IMR-90 (cell line): Measurements from ENCODE around the gene FCER1A. TPM values are rescaled to one million over a fixed set of nuclear protein-coding genes. Genes with fewer than 3 reads are reported as not detected.

Source experiments
- ATAC-seq: fragments of 200-7000 bp; cut with Tn5 transposase; 2 replicates; pipeline ENCODE4 v1.9.1; 2020; ENCODE audit warnings: low read depth, mild to moderate bottlenecking, moderate library complexity
- BruUV-seq: library from RNA; stranded (reverse); fragments of 400-500 nt; replicated peaks from 2 replicates; lab custom pipeline; 2021; lab: Mats Ljungman, UMichigan
- CTCF ChIA-PET: fragments of 300-600 bp; formaldehyde crosslinking; extraction: SDS; loops from one replicate; lab custom pipeline; 2021; ENCODE audit warnings: antibody characterized with exemption; lab: Yijun Ruan, JAX
- POLR2A ChIA-PET: fragments of 300-600 bp; sonication (Branson Sonifier 250); formaldehyde crosslinking; loops from one replicate; lab custom pipeline; 2022; ENCODE audit warnings: antibody characterized with exemption; ENCODE audit not compliant: unreplicated experiment; lab: Charles Lee
- DNase-seq: peaks from one replicate; pipeline ENCODE4 v3.0.0; 2013
- H2AFZ ChIP-seq: replicated peaks from 2 replicates; pipeline ENCODE3; 2013; ENCODE audit warnings: low read length, mild to moderate bottlenecking; ENCODE audit not compliant: poor library complexity
- H2AK5ac ChIP-seq: 2 replicates; pipeline ENCODE4 v1.6.1; 2013; ENCODE audit warnings: low read depth, low read length, inconsistent platforms
- H2AK9ac ChIP-seq: replicated peaks from 2 replicates; pipeline ENCODE3; 2013; ENCODE audit warnings: mild to moderate bottlenecking, low read depth, low read length, moderate library complexity; ENCODE audit not compliant: poor library complexity
- H2BK120ac ChIP-seq: 2 replicates; pipeline ENCODE4 v1.6.1; 2013; ENCODE audit warnings: low read depth, low read length, inconsistent platforms
- H2BK15ac ChIP-seq: 3 replicates; pipeline ENCODE4 v1.6.1; 2013; ENCODE audit warnings: low read depth, low read length, inconsistent platforms
- H2BK20ac ChIP-seq: 2 replicates; pipeline ENCODE4 v1.6.1; 2013; ENCODE audit warnings: low read depth, mild to moderate bottlenecking, inconsistent platforms, low read length, moderate library complexity
- H2BK5ac ChIP-seq: 2 replicates; pipeline ENCODE4 v1.6.1; 2013; ENCODE audit warnings: mild to moderate bottlenecking, low read depth, low read length, inconsistent platforms; ENCODE audit not compliant: poor library complexity, severe bottlenecking
- H3K14ac ChIP-seq: replicated peaks from 2 replicates; pipeline ENCODE4 v1.6.1; 2013; ENCODE audit warnings: low read depth, low read length, inconsistent platforms
- H3K18ac ChIP-seq: 2 replicates; pipeline ENCODE4 v1.6.1; 2013; ENCODE audit warnings: low read depth, low read length, control low read depth
- H3K23ac ChIP-seq: 2 replicates; pipeline ENCODE4 v1.6.1; 2013; ENCODE audit warnings: low read depth, low read length, inconsistent platforms
- H3K27ac ChIP-seq: 2 replicates; pipeline ENCODE4 v1.5.1; 2013; ENCODE audit warnings: mild to moderate bottlenecking, control low read depth, low read length; ENCODE audit not compliant: insufficient read depth
- H3K27me3 ChIP-seq: 2 replicates; pipeline ENCODE4 v1.6.1; 2013; ENCODE audit warnings: low read length; ENCODE audit not compliant: control insufficient read depth, insufficient read depth
- H3K36me3 ChIP-seq: 2 replicates; pipeline ENCODE4 v1.6.1; 2013; ENCODE audit warnings: low read length, mixed read lengths; ENCODE audit not compliant: control insufficient read depth, insufficient read depth
- H3K4ac ChIP-seq: 2 replicates; pipeline ENCODE4 v1.6.1; 2013; ENCODE audit warnings: low read depth, low read length, inconsistent platforms
- H3K4me1 ChIP-seq: 2 replicates; pipeline ENCODE4 v1.6.1; 2013; ENCODE audit warnings: low read length, mixed read lengths; ENCODE audit not compliant: control insufficient read depth, insufficient read depth
- H3K4me2 ChIP-seq: 2 replicates; pipeline ENCODE4 v1.6.1; 2013; ENCODE audit warnings: low read depth, mild to moderate bottlenecking, control low read depth, low read length, moderate library complexity
- H3K4me3 ChIP-seq: 2 replicates; pipeline ENCODE4 v1.5.1; 2013; ENCODE audit warnings: low read depth, mild to moderate bottlenecking, control low read depth, low read length, moderate library complexity; ENCODE audit not compliant: insufficient read depth
- H3K56ac ChIP-seq: 2 replicates; pipeline ENCODE4 v1.6.1; 2013; ENCODE audit warnings: low read length, inconsistent platforms; ENCODE audit not compliant: insufficient read depth; ENCODE audit errors: extremely low read depth
- H3K79me1 ChIP-seq, 2 experiments: 2 replicates each; pipeline ENCODE4 v1.6.1; 2013; ENCODE audit warnings: low read length in 2 of 2, inconsistent platforms in 1 of 2, low read depth in 1 of 2
- H3K9ac ChIP-seq: 2 replicates; pipeline ENCODE4 v1.6.1; 2013; ENCODE audit warnings: low read depth, low read length, control low read depth
- H3K9me1 ChIP-seq: 2 replicates; pipeline ENCODE4 v1.6.1; 2013; ENCODE audit warnings: low read length, inconsistent platforms; ENCODE audit not compliant: insufficient read depth
- H3K9me3 ChIP-seq: 2 replicates; pipeline ENCODE4 v1.6.1; 2013; ENCODE audit warnings: low read length; ENCODE audit not compliant: control insufficient read depth, insufficient read depth
- H4K20me1 ChIP-seq: 2 replicates; pipeline ENCODE4 v1.6.1; 2013; ENCODE audit warnings: low read length, inconsistent platforms; ENCODE audit not compliant: insufficient read depth
- H4K5ac ChIP-seq: 2 replicates; pipeline ENCODE4 v1.6.1; 2013; ENCODE audit warnings: mild to moderate bottlenecking, low read depth, low read length, control low read depth
- H4K8ac ChIP-seq, 2 experiments: 2 replicates each; pipeline ENCODE4 v1.6.1; 2013; ENCODE audit warnings: low read depth in 2 of 2, low read length in 2 of 2, control low read depth in 1 of 2, inconsistent platforms in 1 of 2
- H4K91ac ChIP-seq: 2 replicates; pipeline ENCODE4 v1.6.1; 2013; ENCODE audit warnings: low read depth, low read length, inconsistent platforms; ENCODE audit not compliant: insufficient read depth
- BHLHE40 ChIP-seq: fragments of 150-350 bp; IDR thresholded peaks from 2 replicates; pipeline ENCODE4 v1.6.1; 2016; ENCODE audit warnings: mild to moderate bottlenecking, low read depth, low read length
- CHD1 ChIP-seq: IDR thresholded peaks from 2 replicates; pipeline ENCODE4 v1.6.1; 2012; ENCODE audit warnings: low read depth, low read length, improper control_type of control experiment
- FOS ChIP-seq: fragments of 150-350 bp; IDR thresholded peaks from 2 replicates; pipeline ENCODE4 v1.6.1; 2016; ENCODE audit warnings: low read depth, low read length
- MAZ ChIP-seq: IDR thresholded peaks from 2 replicates; pipeline ENCODE4 v1.6.1; 2012; ENCODE audit warnings: low read depth, mild to moderate bottlenecking, low read length, improper control_type of control experiment, moderate library complexity, borderline replicate concordance
- POLR2A ChIP-seq: IDR thresholded peaks from 2 replicates; pipeline ENCODE4 v1.6.1; 2012; ENCODE audit warnings: mild to moderate bottlenecking, low read depth, low read length
- RAD21 ChIP-seq: IDR thresholded peaks from 2 replicates; pipeline ENCODE4 v1.6.1; 2012; ENCODE audit warnings: low read length, improper control_type of control experiment
- RCOR1 ChIP-seq: IDR thresholded peaks from 2 replicates; pipeline ENCODE4 v1.6.1; 2012; ENCODE audit warnings: mild to moderate bottlenecking, low read length, improper control_type of control experiment; ENCODE audit not compliant: insufficient replicate concordance
- RFX5 ChIP-seq: IDR thresholded peaks from 2 replicates; pipeline ENCODE4 v1.8.0; 2012; ENCODE audit warnings: low read depth, mild to moderate bottlenecking, low read length, moderate library complexity
- SMC3 ChIP-seq: fragments of 150-350 bp; IDR thresholded peaks from 2 replicates; pipeline ENCODE4 v1.6.1; 2016; ENCODE audit warnings: low read depth, mild to moderate bottlenecking, antibody characterized with exemption, low read length, moderate library complexity
- WGBS, 2 experiments: methylation state at CpG; one replicate each; pipeline versions ENCODE4 v1.1.5 to v1.1.7; 2013; ENCODE audit warnings: missing lambda C conversion rate in 2 of 2; ENCODE audit not compliant: insufficient read length in 1 of 2; ENCODE audit errors: extremely low coverage in 2 of 2; 5-methylcytosine and 5-hydroxymethylcytosine counted together
- dilution Hi-C: fragments of 300-500 bp; cut with HindIII; formaldehyde crosslinking; loops from one replicate; pipeline ENCODE4 v1.14.3; 2018; ENCODE audit warnings: low sequenced_read_pairs; ENCODE audit not compliant: unreplicated experiment
- in situ Hi-C: fragments of 300-500 bp; cut with MboI; formaldehyde crosslinking; loops from 3 replicates; pipeline ENCODE4 v1.14.3; 2019; ENCODE audit warnings: low sequenced_read_pairs, inconsistent platforms, mixed read lengths
- intact Hi-C: fragments of 100-400 bp; cut with micrococcal nuclease; formaldehyde crosslinking; loops from 2 replicates; pipeline ENCODE4 v1.10.0; 2022
- polyA plus RNA-seq, 3 experiments: library from polyadenylated mRNA; depleted of rRNA; stranded (reverse); fragments of >200 nt; gene quantifications; 2 replicates each; pipeline ENCODE4 v1.2.3, GENCODE V29; 2012; ENCODE audit warnings: low replicate concordance in 1 of 3
- total RNA-seq: library from RNA; depleted of rRNA; stranded (reverse); fragments of >200 nt; gene quantifications from 2 replicates; pipeline ENCODE4 v1.2.3, GENCODE V29; 2012
- TF ChIP-seq, protein P1 (sequence below): fragments of 150-350 bp; IDR thresholded peaks from 2 replicates; pipeline ENCODE4 v1.6.1; 2016; ENCODE audit warnings: low read depth, mild to moderate bottlenecking, low read length, moderate library complexity, borderline replicate concordance

The FCER1A gene
- total and polyA plus RNA-seq, 2 of the 4 experiments (the other 2 are of a cell fraction): not detected

GRCh38 chr1:159274631-159275030 lies 27.5 kb upstream of the FCER1A start:
- no peak overlapping the region for H3K56ac ChIP-seq
- no peak overlapping the region for H2AK5ac ChIP-seq
- intact Hi-C loops: no loop called here
- no peak overlapping the region for H2BK20ac ChIP-seq
- no peak overlapping the region for H3K9ac ChIP-seq
- H3K18ac ChIP-seq: no peak overlapping the region
- no peak overlapping the region for H4K91ac ChIP-seq
- no peaks in the 10 kb centered on the region for H3K9me1 ChIP-seq
- H3K36me3 ChIP-seq: no peaks in the 10 kb centered on the region
- no peaks in the 10 kb centered on the region for H3K27me3 ChIP-seq
- DNase-seq (no peak), ATAC-seq (no peak)
- dilution Hi-C loops: no loop called here
- no peak overlapping the region for H2BK15ac ChIP-seq
- in situ Hi-C loops: no loop called here
- no TSS peak for BruUV-seq
- WGBS, 2 experiments: no CpG with 5 or more reads among the region's 2 CpGs
- H4K20me1 ChIP-seq: no peaks in the 10 kb centered on the region
- no peak overlapping the region for H2BK120ac ChIP-seq
- no peaks in the 10 kb centered on the region for H3K4me1 ChIP-seq
- no peak overlapping the region for H3K23ac ChIP-seq
- no peak overlapping the region for H3K4me3 ChIP-seq
- H2BK5ac ChIP-seq: no peak overlapping the region
- H3K79me1 ChIP-seq: no peaks in the 10 kb centered on the region
- no peak overlapping the region for H2AK9ac ChIP-seq
- ChIA-PET CTCF (interaction anchor here (0.6 kb wide), 1 partner anchor 43 kb away, joined by 3 read pairs; no protein-coding TSS in a partner anchor), POLR2A (no interaction called here)
- no peak overlapping the region for H2AFZ ChIP-seq
- H3K4ac ChIP-seq: no peak overlapping the region
- H4K5ac ChIP-seq: no peak overlapping the region
- H3K9me3 ChIP-seq: peaks cover 6% of the 10 kb centered on the region; the same call in 1 of the 2 replicates
- no peak overlapping the region for H3K27ac ChIP-seq
- H4K8ac ChIP-seq: no peak overlapping the region
- H3K14ac ChIP-seq: no peak overlapping the region
- no peak overlapping the region for H3K4me2 ChIP-seq
- TF ChIP-seq MAZ (no peak), FOS (no peak), CHD1 (no peak), BHLHE40 (no peak), RFX5 (no peak), RCOR1 (no peak), RAD21 (no peak), POLR2A (no peak), SMC3 (no peak)
- TF ChIP-seq, protein P1, sequence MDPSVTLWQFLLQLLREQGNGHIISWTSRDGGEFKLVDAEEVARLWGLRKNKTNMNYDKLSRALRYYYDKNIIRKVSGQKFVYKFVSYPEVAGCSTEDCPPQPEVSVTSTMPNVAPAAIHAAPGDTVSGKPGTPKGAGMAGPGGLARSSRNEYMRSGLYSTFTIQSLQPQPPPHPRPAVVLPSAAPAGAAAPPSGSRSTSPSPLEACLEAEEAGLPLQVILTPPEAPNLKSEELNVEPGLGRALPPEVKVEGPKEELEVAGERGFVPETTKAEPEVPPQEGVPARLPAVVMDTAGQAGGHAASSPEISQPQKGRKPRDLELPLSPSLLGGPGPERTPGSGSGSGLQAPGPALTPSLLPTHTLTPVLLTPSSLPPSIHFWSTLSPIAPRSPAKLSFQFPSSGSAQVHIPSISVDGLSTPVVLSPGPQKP: no peak
